ENCODE measurements around the gene CD6.

The CD6 gene

DNA sequence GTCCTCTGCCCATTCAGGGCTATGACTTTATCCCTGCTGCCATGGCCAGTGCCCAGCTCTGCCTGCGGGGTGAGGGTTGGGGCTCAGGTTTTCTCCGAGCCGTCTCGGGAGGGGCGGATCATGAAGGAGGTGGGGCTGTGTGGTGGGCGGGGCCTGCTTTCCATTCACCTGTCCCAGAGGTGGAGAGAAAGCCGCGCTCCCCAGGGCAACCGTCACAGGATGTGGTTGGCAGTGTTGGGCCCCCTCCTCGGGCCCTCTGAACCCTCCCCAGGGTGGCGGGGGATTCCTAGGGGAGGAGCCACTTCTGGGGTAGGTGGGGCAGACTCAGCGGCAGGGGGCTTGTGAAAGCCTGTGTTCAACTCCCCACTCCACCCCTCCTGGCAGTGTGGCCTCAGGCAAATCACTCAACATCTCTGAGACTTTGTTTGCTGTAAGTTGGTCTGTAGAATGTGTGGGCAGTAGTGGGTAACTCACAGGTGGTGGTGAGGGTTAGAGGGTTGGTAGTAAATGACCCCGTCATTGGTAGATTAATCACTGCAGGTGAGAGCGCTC is 50.3 kb downstream of the CD6 start:
- DNase-seq (ENCODE audit: low read depth): no peak
- no peak overlapping the region for H3K4me3 ChIP-seq (ENCODE audit: low read depth, low read length)
- TF ChIP-seq, protein P1, sequence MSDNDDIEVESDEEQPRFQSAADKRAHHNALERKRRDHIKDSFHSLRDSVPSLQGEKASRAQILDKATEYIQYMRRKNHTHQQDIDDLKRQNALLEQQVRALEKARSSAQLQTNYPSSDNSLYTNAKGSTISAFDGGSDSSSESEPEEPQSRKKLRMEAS (IDR thresholded peaks at IDR 0.05; ENCODE audit: low read depth, low read length): no peak
- no peak for TF ChIP-seq CTCF (IDR thresholded peaks at IDR 0.05; ENCODE audit: low read depth, low read length)
- no peak for TF ChIP-seq MYC (IDR thresholded peaks at IDR 0.05; ENCODE audit: low read depth, low read length)
- no peak for TF ChIP-seq POLR2A (IDR thresholded peaks at IDR 0.05; ENCODE audit: extremely low read depth, insufficient read length)

DNA sequence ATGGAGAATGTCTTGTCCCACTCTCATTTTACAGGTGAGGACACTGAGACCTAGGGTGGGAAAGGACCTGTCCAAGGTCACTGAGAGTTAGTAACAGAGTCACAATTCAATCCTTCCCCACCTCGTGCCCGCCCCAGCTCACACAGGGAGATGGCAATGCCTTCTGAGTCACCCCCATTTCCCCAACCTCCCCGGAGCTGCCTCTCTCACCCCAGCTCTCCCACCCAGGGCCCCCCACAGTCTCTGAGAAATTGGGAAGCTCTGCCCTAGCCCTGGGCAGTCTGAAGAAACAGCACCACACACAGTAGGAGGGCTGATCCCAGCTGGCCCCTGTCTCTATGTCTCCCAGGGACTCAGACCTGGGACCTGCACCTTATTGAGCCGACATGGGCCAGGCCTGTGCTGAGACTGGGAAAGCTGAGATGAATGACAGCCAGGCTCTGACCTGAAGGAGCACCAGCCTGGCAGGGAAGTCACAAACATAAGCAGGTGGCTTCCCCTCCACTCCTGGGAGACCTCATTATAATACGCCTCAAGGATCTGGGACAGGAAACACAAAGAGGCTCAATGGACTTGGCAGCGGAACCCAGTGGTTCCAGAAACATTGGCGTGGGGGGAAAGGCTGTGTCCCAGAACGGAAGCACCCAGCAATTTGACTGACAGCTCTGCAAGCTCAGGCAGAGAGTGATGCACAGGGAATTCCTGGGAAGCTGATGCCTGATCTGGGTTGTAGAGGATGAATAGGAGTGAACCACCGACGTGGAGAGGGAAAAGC is 51.0 kb downstream of the CD6 start:
- TF ChIP-seq MYC (IDR thresholded peaks at IDR 0.05; ENCODE audit: low read depth, low read length): no peak
- no peak for TF ChIP-seq CTCF (IDR thresholded peaks at IDR 0.05; ENCODE audit: low read depth, low read length)
- no peak for TF ChIP-seq POLR2A (IDR thresholded peaks at IDR 0.05; ENCODE audit: extremely low read depth, insufficient read length)
- TF ChIP-seq, protein P1 (IDR thresholded peaks at IDR 0.05; ENCODE audit: low read depth, low read length): no peak
- no peak for DNase-seq (ENCODE audit: low read depth)
- no peak overlapping the region for H3K4me3 ChIP-seq (ENCODE audit: low read depth, low read length)

- no peak for DNase-seq (ENCODE audit: low read depth)
- H3K4me3 ChIP-seq (ENCODE audit: low read depth, low read length): no peak overlapping the region
- no peak for TF ChIP-seq MYC (IDR thresholded peaks at IDR 0.05; ENCODE audit: low read depth, low read length)
- TF ChIP-seq POLR2A (IDR thresholded peaks at IDR 0.05; ENCODE audit: extremely low read depth, insufficient read length): no peak
- TF ChIP-seq CTCF (IDR thresholded peaks at IDR 0.05; ENCODE audit: low read depth, low read length): no peak
- TF ChIP-seq, protein P1 (IDR thresholded peaks at IDR 0.05; ENCODE audit: low read depth, low read length): no peak
Measured at GRCh38 chr11:61023086-61023965, 51.8 kb downstream of the CD6 start.

DNA sequence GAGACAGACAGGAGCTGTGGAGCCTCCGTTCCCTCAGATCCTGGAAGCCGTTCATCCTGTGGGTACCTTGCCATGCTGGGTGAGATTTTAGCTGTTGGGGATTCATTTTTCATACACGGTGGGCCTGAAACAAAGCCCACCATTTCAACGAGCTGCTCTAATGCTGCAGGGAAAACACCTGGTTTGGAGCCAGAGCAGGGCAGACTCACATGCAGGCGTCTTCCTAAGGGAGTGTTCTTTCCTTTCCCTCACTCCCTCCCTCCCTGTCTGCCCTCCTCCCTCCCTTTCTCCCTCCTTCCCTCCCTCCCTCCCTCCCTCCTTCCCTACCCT is 52.5 kb downstream of the CD6 start:
- TF ChIP-seq CTCF (IDR thresholded peaks at IDR 0.05; ENCODE audit: low read depth, low read length) (no peak), POLR2A (IDR thresholded peaks at IDR 0.05; ENCODE audit: extremely low read depth, insufficient read length) (no peak), MYC (IDR thresholded peaks at IDR 0.05; ENCODE audit: low read depth, low read length) (no peak)
- TF ChIP-seq, protein P1 (IDR thresholded peaks at IDR 0.05; ENCODE audit: low read depth, low read length): no peak
- DNase-seq (ENCODE audit: low read depth): no peak
- no peak overlapping the region for H3K4me3 ChIP-seq (ENCODE audit: low read depth, low read length)

- no peak overlapping the region for H3K4me3 ChIP-seq (ENCODE audit: low read depth, low read length)
Measured at GRCh38 chr11:61024938-61025820, 53.7 kb downstream of the CD6 start.

More at GRCh38 chr11:61024938-61025820, 53.7 kb downstream of the CD6 start:
- TF ChIP-seq MYC (IDR thresholded peaks at IDR 0.05; ENCODE audit: low read depth, low read length) (no peak), POLR2A (IDR thresholded peaks at IDR 0.05; ENCODE audit: extremely low read depth, insufficient read length) (no peak), CTCF (IDR thresholded peaks at IDR 0.05; ENCODE audit: low read depth, low read length) (no peak)
- TF ChIP-seq, protein P1 (IDR thresholded peaks at IDR 0.05; ENCODE audit: low read depth, low read length): no peak
- no peak for DNase-seq (ENCODE audit: low read depth)
